Epithelial cell of esophagus (primary cell): ENCODE results near the gene TRPM1.

Experiments used
- DNase-seq: peaks from one replicate; pipeline ENCODE4 v3.0.0; 2010; ENCODE audit warnings: low read depth
- H3K4me3 ChIP-seq: 2 replicates; pipeline ENCODE4 v1.5.1; 2011; ENCODE audit warnings: mild to moderate bottlenecking, low read length, control low read depth
- CTCF ChIP-seq: IDR thresholded peaks from 2 replicates; pipeline ENCODE4 v1.5.1; 2011; ENCODE audit warnings: low read depth, mild to moderate bottlenecking, low read length, control low read depth, inconsistent platforms; ENCODE audit not compliant: insufficient read depth; ENCODE audit errors: missing control alignments

TRPM1 gene

GRCh38 chr15:31021067-31021665 lies 80.4 kb downstream of the TRPM1 start:
- DNase-seq: no peak
- H3K4me3 ChIP-seq: no peak overlapping the region
- TF ChIP-seq CTCF: no peak

- H3K4me3 ChIP-seq: no peak overlapping the region
- DNase-seq: no peak
- no peak for TF ChIP-seq CTCF
Observed at GRCh38 chr15:31020542-31020941, 81.0 kb downstream of the TRPM1 start.

- DNase-seq: no peak
- no peak overlapping the region for H3K4me3 ChIP-seq
- TF ChIP-seq CTCF: no peak
Observed at GRCh38 chr15:31019986-31020385, 81.5 kb downstream of the TRPM1 start.

- no peak overlapping the region for H3K4me3 ChIP-seq
- TF ChIP-seq CTCF: no peak
- DNase-seq: no peak
Observed at GRCh38 chr15:31017311-31017710, 84.2 kb downstream of the TRPM1 start.

GRCh38 chr15:31016446-31016915 lies 85.0 kb downstream of the TRPM1 start:
- no peak for TF ChIP-seq CTCF
- H3K4me3 ChIP-seq: no peak overlapping the region
- peak; percentile 83 for DNase-seq

- no peak overlapping the region for H3K4me3 ChIP-seq
- no peak for TF ChIP-seq CTCF
- no peak for DNase-seq
Observed at GRCh38 chr15:31014608-31014925, 87.0 kb downstream of the TRPM1 start.

- H3K4me3 ChIP-seq: no peak overlapping the region
- DNase-seq: no peak
- TF ChIP-seq CTCF: no peak
Observed at GRCh38 chr15:31013863-31014607, 87.5 kb downstream of the TRPM1 start.
